IMR-90 (cell line): ENCODE measurements around the gene NXPH1. TPM values are rescaled to one million over a fixed set of nuclear protein-coding genes. Genes with fewer than 3 reads are reported as not detected.

Experiments used
- ATAC-seq: fragments of 200-7000 bp; cut with Tn5 transposase; 2 replicates; pipeline ENCODE4 v1.9.1; 2020; ENCODE audit warnings: low read depth, mild to moderate bottlenecking, moderate library complexity
- BruUV-seq: library from RNA; stranded (reverse); fragments of 400-500 nt; replicated peaks from 2 replicates; lab custom pipeline; 2021; lab: Mats Ljungman, UMichigan
- CTCF ChIA-PET: fragments of 300-600 bp; formaldehyde crosslinking; extraction: SDS; loops from one replicate; lab custom pipeline; 2021; ENCODE audit warnings: antibody characterized with exemption; lab: Yijun Ruan, JAX
- POLR2A ChIA-PET: fragments of 300-600 bp; sonication (Branson Sonifier 250); formaldehyde crosslinking; loops from one replicate; lab custom pipeline; 2022; ENCODE audit warnings: antibody characterized with exemption; ENCODE audit not compliant: unreplicated experiment; lab: Charles Lee
- DNase-seq: peaks from one replicate; pipeline ENCODE4 v3.0.0; 2013
- H2AFZ ChIP-seq: replicated peaks from 2 replicates; pipeline ENCODE3; 2013; ENCODE audit warnings: low read length, mild to moderate bottlenecking; ENCODE audit not compliant: poor library complexity
- H2AK5ac ChIP-seq: 2 replicates; pipeline ENCODE4 v1.6.1; 2013; ENCODE audit warnings: low read depth, low read length, inconsistent platforms
- H2AK9ac ChIP-seq: replicated peaks from 2 replicates; pipeline ENCODE3; 2013; ENCODE audit warnings: mild to moderate bottlenecking, low read depth, low read length, moderate library complexity; ENCODE audit not compliant: poor library complexity
- H2BK120ac ChIP-seq: 2 replicates; pipeline ENCODE4 v1.6.1; 2013; ENCODE audit warnings: low read depth, low read length, inconsistent platforms
- H2BK15ac ChIP-seq: 3 replicates; pipeline ENCODE4 v1.6.1; 2013; ENCODE audit warnings: low read depth, low read length, inconsistent platforms
- H2BK20ac ChIP-seq: 2 replicates; pipeline ENCODE4 v1.6.1; 2013; ENCODE audit warnings: low read depth, mild to moderate bottlenecking, inconsistent platforms, low read length, moderate library complexity
- H2BK5ac ChIP-seq: 2 replicates; pipeline ENCODE4 v1.6.1; 2013; ENCODE audit warnings: mild to moderate bottlenecking, low read depth, low read length, inconsistent platforms; ENCODE audit not compliant: poor library complexity, severe bottlenecking
- H3K14ac ChIP-seq: replicated peaks from 2 replicates; pipeline ENCODE4 v1.6.1; 2013; ENCODE audit warnings: low read depth, low read length, inconsistent platforms
- H3K18ac ChIP-seq: 2 replicates; pipeline ENCODE4 v1.6.1; 2013; ENCODE audit warnings: low read depth, low read length, control low read depth
- H3K23ac ChIP-seq: 2 replicates; pipeline ENCODE4 v1.6.1; 2013; ENCODE audit warnings: low read depth, low read length, inconsistent platforms
- H3K27ac ChIP-seq: 2 replicates; pipeline ENCODE4 v1.5.1; 2013; ENCODE audit warnings: mild to moderate bottlenecking, control low read depth, low read length; ENCODE audit not compliant: insufficient read depth
- H3K27me3 ChIP-seq: 2 replicates; pipeline ENCODE4 v1.6.1; 2013; ENCODE audit warnings: low read length; ENCODE audit not compliant: control insufficient read depth, insufficient read depth
- H3K36me3 ChIP-seq: 2 replicates; pipeline ENCODE4 v1.6.1; 2013; ENCODE audit warnings: low read length, mixed read lengths; ENCODE audit not compliant: control insufficient read depth, insufficient read depth
- H3K4ac ChIP-seq: 2 replicates; pipeline ENCODE4 v1.6.1; 2013; ENCODE audit warnings: low read depth, low read length, inconsistent platforms
- H3K4me1 ChIP-seq: 2 replicates; pipeline ENCODE4 v1.6.1; 2013; ENCODE audit warnings: low read length, mixed read lengths; ENCODE audit not compliant: control insufficient read depth, insufficient read depth
- H3K4me2 ChIP-seq: 2 replicates; pipeline ENCODE4 v1.6.1; 2013; ENCODE audit warnings: low read depth, mild to moderate bottlenecking, control low read depth, low read length, moderate library complexity
- H3K4me3 ChIP-seq: 2 replicates; pipeline ENCODE4 v1.5.1; 2013; ENCODE audit warnings: low read depth, mild to moderate bottlenecking, control low read depth, low read length, moderate library complexity; ENCODE audit not compliant: insufficient read depth
- H3K56ac ChIP-seq: 2 replicates; pipeline ENCODE4 v1.6.1; 2013; ENCODE audit warnings: low read length, inconsistent platforms; ENCODE audit not compliant: insufficient read depth; ENCODE audit errors: extremely low read depth
- H3K79me1 ChIP-seq, 2 experiments: 2 replicates each; pipeline ENCODE4 v1.6.1; 2013; ENCODE audit warnings: low read length in 2 of 2, inconsistent platforms in 1 of 2, low read depth in 1 of 2
- H3K9ac ChIP-seq: 2 replicates; pipeline ENCODE4 v1.6.1; 2013; ENCODE audit warnings: low read depth, low read length, control low read depth
- H3K9me1 ChIP-seq: 2 replicates; pipeline ENCODE4 v1.6.1; 2013; ENCODE audit warnings: low read length, inconsistent platforms; ENCODE audit not compliant: insufficient read depth
- H3K9me3 ChIP-seq: 2 replicates; pipeline ENCODE4 v1.6.1; 2013; ENCODE audit warnings: low read length; ENCODE audit not compliant: control insufficient read depth, insufficient read depth
- H4K20me1 ChIP-seq: 2 replicates; pipeline ENCODE4 v1.6.1; 2013; ENCODE audit warnings: low read length, inconsistent platforms; ENCODE audit not compliant: insufficient read depth
- H4K5ac ChIP-seq: 2 replicates; pipeline ENCODE4 v1.6.1; 2013; ENCODE audit warnings: mild to moderate bottlenecking, low read depth, low read length, control low read depth
- H4K8ac ChIP-seq, 2 experiments: 2 replicates each; pipeline ENCODE4 v1.6.1; 2013; ENCODE audit warnings: low read depth in 2 of 2, low read length in 2 of 2, control low read depth in 1 of 2, inconsistent platforms in 1 of 2
- H4K91ac ChIP-seq: 2 replicates; pipeline ENCODE4 v1.6.1; 2013; ENCODE audit warnings: low read depth, low read length, inconsistent platforms; ENCODE audit not compliant: insufficient read depth
- CEBPB ChIP-seq: IDR thresholded peaks from 2 replicates; pipeline ENCODE4 v1.6.1; 2012; ENCODE audit warnings: low read depth, low read length, improper control_type of control experiment
- CHD1 ChIP-seq: IDR thresholded peaks from 2 replicates; pipeline ENCODE4 v1.6.1; 2012; ENCODE audit warnings: low read depth, low read length, improper control_type of control experiment
- FOS ChIP-seq: fragments of 150-350 bp; IDR thresholded peaks from 2 replicates; pipeline ENCODE4 v1.6.1; 2016; ENCODE audit warnings: low read depth, low read length
- MAFK ChIP-seq: IDR thresholded peaks from 2 replicates; pipeline ENCODE4 v1.6.1; 2012; ENCODE audit warnings: low read depth, low read length, improper control_type of control experiment
- MAZ ChIP-seq: IDR thresholded peaks from 2 replicates; pipeline ENCODE4 v1.6.1; 2012; ENCODE audit warnings: low read depth, mild to moderate bottlenecking, low read length, improper control_type of control experiment, moderate library complexity, borderline replicate concordance
- RAD21 ChIP-seq: IDR thresholded peaks from 2 replicates; pipeline ENCODE4 v1.6.1; 2012; ENCODE audit warnings: low read length, improper control_type of control experiment
- RCOR1 ChIP-seq: IDR thresholded peaks from 2 replicates; pipeline ENCODE4 v1.6.1; 2012; ENCODE audit warnings: mild to moderate bottlenecking, low read length, improper control_type of control experiment; ENCODE audit not compliant: insufficient replicate concordance
- SMC3 ChIP-seq: fragments of 150-350 bp; IDR thresholded peaks from 2 replicates; pipeline ENCODE4 v1.6.1; 2016; ENCODE audit warnings: low read depth, mild to moderate bottlenecking, antibody characterized with exemption, low read length, moderate library complexity
- WGBS, 2 experiments: methylation state at CpG; one replicate each; pipeline versions ENCODE4 v1.1.5 to v1.1.7; 2013; ENCODE audit warnings: missing lambda C conversion rate in 2 of 2; ENCODE audit not compliant: insufficient read length in 1 of 2; ENCODE audit errors: extremely low coverage in 2 of 2; 5-methylcytosine and 5-hydroxymethylcytosine counted together
- dilution Hi-C: fragments of 300-500 bp; cut with HindIII; formaldehyde crosslinking; loops from one replicate; pipeline ENCODE4 v1.14.3; 2018; ENCODE audit warnings: low sequenced_read_pairs; ENCODE audit not compliant: unreplicated experiment
- in situ Hi-C: fragments of 300-500 bp; cut with MboI; formaldehyde crosslinking; loops from 3 replicates; pipeline ENCODE4 v1.14.3; 2019; ENCODE audit warnings: low sequenced_read_pairs, inconsistent platforms, mixed read lengths
- intact Hi-C: fragments of 100-400 bp; cut with micrococcal nuclease; formaldehyde crosslinking; loops from 2 replicates; pipeline ENCODE4 v1.10.0; 2022
- polyA plus RNA-seq, 3 experiments: library from polyadenylated mRNA; depleted of rRNA; stranded (reverse); fragments of >200 nt; gene quantifications; 2 replicates each; pipeline ENCODE4 v1.2.3, GENCODE V29; 2012; ENCODE audit warnings: low replicate concordance in 1 of 3
- total RNA-seq: library from RNA; depleted of rRNA; stranded (reverse); fragments of >200 nt; gene quantifications from 2 replicates; pipeline ENCODE4 v1.2.3, GENCODE V29; 2012
- TF ChIP-seq, protein P1 (sequence below): fragments of 150-350 bp; IDR thresholded peaks from 2 replicates; pipeline ENCODE4 v1.6.1; 2016; ENCODE audit warnings: low read depth, mild to moderate bottlenecking, low read length, moderate library complexity, borderline replicate concordance
- TF ChIP-seq, protein P2 (sequence below): conservative IDR thresholded peaks from 2 replicates; pipeline ENCODE4 v1.5.1; 2012; ENCODE audit warnings: mild to moderate bottlenecking, low read depth, low read length, improper control_type of control experiment

Gene NXPH1
- total and polyA plus RNA-seq, 2 of the 4 experiments (the other 2 are of a cell fraction): not detected

DNA sequence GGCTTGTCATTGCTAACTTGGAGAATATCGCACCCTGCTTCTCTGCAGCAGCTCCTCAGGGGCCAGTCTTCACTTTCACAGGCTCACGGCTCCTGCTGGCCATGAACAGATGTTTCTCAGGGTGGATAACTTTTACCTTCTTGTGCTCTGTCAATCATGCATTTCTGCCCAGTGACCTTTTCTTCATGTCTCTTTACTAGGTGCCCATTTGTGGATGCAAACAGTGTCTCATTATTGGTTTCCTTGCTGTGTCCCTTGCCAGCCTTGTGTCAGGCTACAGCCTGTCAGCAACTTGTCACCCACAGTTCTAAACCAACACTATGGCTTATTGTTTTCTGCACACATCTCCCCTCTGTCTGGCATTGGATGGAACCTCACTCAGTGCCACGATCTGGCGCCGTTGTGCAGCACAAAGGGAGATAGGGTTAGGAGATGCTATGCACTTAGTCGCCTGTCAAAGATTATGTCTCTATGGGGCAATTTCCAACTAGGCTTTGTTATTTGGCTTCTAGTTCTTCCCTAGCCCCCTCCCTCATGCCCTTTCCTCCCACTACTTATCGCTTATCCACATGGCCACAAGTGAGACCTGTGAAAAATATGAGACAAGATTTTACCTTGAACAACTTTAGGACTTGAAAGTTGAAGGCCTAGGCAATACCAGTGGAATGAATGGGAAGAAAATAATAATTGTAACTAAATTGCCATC, 45.7 kb upstream of the NXPH1 start:
- H3K9me1 ChIP-seq: no peaks in the 10 kb centered on the region
- no peak overlapping the region for H2AK5ac ChIP-seq
- H3K36me3 ChIP-seq: no peaks in the 10 kb centered on the region
- DNase-seq (no peak), ATAC-seq (no peak)
- H4K20me1 ChIP-seq: no peaks in the 10 kb centered on the region
- ChIA-PET POLR2A (no interaction called here), CTCF (no interaction called here)
- H3K4me2 ChIP-seq: no peak overlapping the region
- H3K4ac ChIP-seq: no peak overlapping the region
- no TSS peak for BruUV-seq
- H4K8ac ChIP-seq: no peak overlapping the region
- H2BK120ac ChIP-seq: no peak overlapping the region
- H2BK20ac ChIP-seq: no peak overlapping the region
- H3K56ac ChIP-seq: no peak overlapping the region
- dilution Hi-C loops (no loop called here), intact Hi-C loops (no loop called here), in situ Hi-C loops (no loop called here)
- H2AK9ac ChIP-seq: no peak overlapping the region
- no peak overlapping the region for H2BK15ac ChIP-seq
- H3K18ac ChIP-seq: no peak overlapping the region
- H3K27me3 ChIP-seq: no peaks in the 10 kb centered on the region
- H3K9me3 ChIP-seq: peaks cover 9% of the 10 kb centered on the region
- H3K4me1 ChIP-seq: no peaks in the 10 kb centered on the region
- H2AFZ ChIP-seq: no peak overlapping the region
- H3K14ac ChIP-seq: no peak overlapping the region
- TF ChIP-seq, protein P1, sequence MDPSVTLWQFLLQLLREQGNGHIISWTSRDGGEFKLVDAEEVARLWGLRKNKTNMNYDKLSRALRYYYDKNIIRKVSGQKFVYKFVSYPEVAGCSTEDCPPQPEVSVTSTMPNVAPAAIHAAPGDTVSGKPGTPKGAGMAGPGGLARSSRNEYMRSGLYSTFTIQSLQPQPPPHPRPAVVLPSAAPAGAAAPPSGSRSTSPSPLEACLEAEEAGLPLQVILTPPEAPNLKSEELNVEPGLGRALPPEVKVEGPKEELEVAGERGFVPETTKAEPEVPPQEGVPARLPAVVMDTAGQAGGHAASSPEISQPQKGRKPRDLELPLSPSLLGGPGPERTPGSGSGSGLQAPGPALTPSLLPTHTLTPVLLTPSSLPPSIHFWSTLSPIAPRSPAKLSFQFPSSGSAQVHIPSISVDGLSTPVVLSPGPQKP: no peak
- TF ChIP-seq RAD21 (no peak), CEBPB (no peak), FOS (no peak), MAZ (no peak), RCOR1 (no peak), MAFK (no peak), CHD1 (no peak), SMC3 (no peak)
- TF ChIP-seq, protein P2, sequence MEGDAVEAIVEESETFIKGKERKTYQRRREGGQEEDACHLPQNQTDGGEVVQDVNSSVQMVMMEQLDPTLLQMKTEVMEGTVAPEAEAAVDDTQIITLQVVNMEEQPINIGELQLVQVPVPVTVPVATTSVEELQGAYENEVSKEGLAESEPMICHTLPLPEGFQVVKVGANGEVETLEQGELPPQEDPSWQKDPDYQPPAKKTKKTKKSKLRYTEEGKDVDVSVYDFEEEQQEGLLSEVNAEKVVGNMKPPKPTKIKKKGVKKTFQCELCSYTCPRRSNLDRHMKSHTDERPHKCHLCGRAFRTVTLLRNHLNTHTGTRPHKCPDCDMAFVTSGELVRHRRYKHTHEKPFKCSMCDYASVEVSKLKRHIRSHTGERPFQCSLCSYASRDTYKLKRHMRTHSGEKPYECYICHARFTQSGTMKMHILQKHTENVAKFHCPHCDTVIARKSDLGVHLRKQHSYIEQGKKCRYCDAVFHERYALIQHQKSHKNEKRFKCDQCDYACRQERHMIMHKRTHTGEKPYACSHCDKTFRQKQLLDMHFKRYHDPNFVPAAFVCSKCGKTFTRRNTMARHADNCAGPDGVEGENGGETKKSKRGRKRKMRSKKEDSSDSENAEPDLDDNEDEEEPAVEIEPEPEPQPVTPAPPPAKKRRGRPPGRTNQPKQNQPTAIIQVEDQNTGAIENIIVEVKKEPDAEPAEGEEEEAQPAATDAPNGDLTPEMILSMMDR: no peak
- no peak overlapping the region for H4K91ac ChIP-seq
- H3K9ac ChIP-seq: no peak overlapping the region
- no peak overlapping the region for H2BK5ac ChIP-seq
- WGBS, 2 experiments: no CpG with 5 or more reads among the region's 7 CpGs
- H3K4me3 ChIP-seq: no peak overlapping the region
- H3K23ac ChIP-seq: no peak overlapping the region
- no peak overlapping the region for H3K27ac ChIP-seq
- H4K5ac ChIP-seq: no peak overlapping the region
- H3K79me1 ChIP-seq: no peaks in the 10 kb centered on the region
